Upper lobe of left lung (tissue), 6 donors: ENCODE results near the gene SPATA2L. TPM values are rescaled to one million over a fixed set of nuclear protein-coding genes. Genes with fewer than 3 reads are reported as not detected.

Experiments
- ATAC-seq, 2 donors: fragments of 200-7000 bp; cut with Tn5 transposase; one replicate each; pipeline ENCODE4 v1.9.1; 2022; ENCODE audit warnings: mild to moderate bottlenecking in 2 of 2, moderate library complexity in 2 of 2; ENCODE audit not compliant: low FRiP score in 2 of 2
- DNase-seq, 2 donors: peaks; one replicate each; pipeline ENCODE4 v3.0.0-alpha.2; 2019 to 2020
- H3K27ac ChIP-seq, 4 donors: fragments of 200-600 bp; sonication (generic); one replicate each; pipeline ENCODE4 v1.5.1; 2016 to 2019
- H3K27me3 ChIP-seq, 4 donors: fragments of 200-600 bp; sonication (generic); one replicate each; pipeline ENCODE4 v1.5.1; 2017 to 2019
- H3K36me3 ChIP-seq, 4 donors: fragments of 200-600 bp; sonication (generic); one replicate each; pipeline ENCODE4 v1.5.1; 2016 to 2019
- H3K4me1 ChIP-seq, 4 donors: fragments of 200-600 bp; sonication (generic); one replicate each; pipeline ENCODE4 v1.5.1; 2018 to 2019
- H3K4me3 ChIP-seq, 4 donors: fragments of 200-600 bp; sonication (generic); one replicate each; pipeline ENCODE4 v1.5.1; 2017 to 2019; ENCODE audit warnings: mild to moderate bottlenecking in 2 of 4, moderate library complexity in 1 of 4
- H3K9me3 ChIP-seq, 4 donors: fragments of 200-600 bp; sonication (generic); one replicate each; pipeline ENCODE4 v1.5.1; 2018 to 2019
- CTCF ChIP-seq, 6 experiments: fragments of 450-650 bp in 4 of 6; fragments of 200-600 bp in 2 of 6; sonication (generic) in 2 of 6; IDR thresholded peaks; one replicate each; pipeline ENCODE4 v1.5.1; 2016 to 2019; ENCODE audit warnings: antibody characterized with exemption in 6 of 6
- EP300 ChIP-seq, 4 donors: sonication (generic); formaldehyde crosslinking; IDR thresholded peaks; one replicate each; pipeline ENCODE4 v1.5.1; 2017; ENCODE audit warnings: antibody characterized with exemption in 4 of 4, control low read depth in 2 of 4
- POLR2A ChIP-seq, 4 donors: fragments of 450-650 bp; IDR thresholded peaks; one replicate each; pipeline ENCODE4 v1.5.1; 2016 to 2017; ENCODE audit warnings: antibody characterized with exemption in 4 of 4, mild to moderate bottlenecking in 2 of 4
- POLR2AphosphoS5 ChIP-seq, 2 donors: sonication (generic); formaldehyde crosslinking; IDR thresholded peaks; one replicate each; pipeline ENCODE4 v1.5.1; 2017; ENCODE audit warnings: antibody characterized with exemption in 2 of 2
- WGBS, 2 donors: methylation state at CpG; one replicate each; pipeline ENCODE4 v1.1.5; 2017 to 2018; 5-methylcytosine and 5-hydroxymethylcytosine counted together
- total RNA-seq, 6 donors: library from RNA; depleted of rRNA in 4 of 6; stranded (reverse); fragments of >200 nt in 4 of 6; gene quantifications; one replicate each; pipeline versions ENCODE4 v1.1.0 to v1.2.1, GENCODE V29; 2016 to 2021
- donor health status: DM: no; HTN: no; CAD: no; lungs with moderate emphysema.
- donor health status: DM: no; HTN: yes; CAD: no; lungs with severe emphysema.

SPATA2L gene
- total RNA-seq, 6 donors from 2014 or later = 11.5 to 49.3 (median 26.5) TPM

GRCh38 chr16:89709716-89710432 is 8.4 kb upstream of the SPATA2L start:
- no peak overlapping the region for H3K27ac ChIP-seq
- peak in 1 of 2 donors; percentile 35 for DNase-seq
- WGBS, 2 donors = 87 to 95% methylated on average over 11 to 19 of the region's 19 CpGs

GRCh38 chr16:89709166-89709565 is 7.7 kb upstream of the SPATA2L start:
- TF ChIP-seq POLR2AphosphoS5 (IDR thresholded peaks at IDR 0.05) = no peak
- no peak for TF ChIP-seq POLR2A (IDR thresholded peaks at IDR 0.05)
- TF ChIP-seq EP300 (IDR thresholded peaks at IDR 0.05) = no peak
- TF ChIP-seq CTCF (IDR thresholded peaks at IDR 0.05) = no peak
- no peak overlapping the region for H3K4me3 ChIP-seq
- WGBS, 2 donors = 86 to 88% methylated on average over 9 to 10 of the region's 10 CpGs
- no peak overlapping the region for H3K27ac ChIP-seq
- H3K36me3 ChIP-seq = peaks cover 0 to 8% (median 0%) of the 10 kb centered on the region in 4 donors
- H3K9me3 ChIP-seq = no peaks in the 10 kb centered on the region
- ATAC-seq (no peak), DNase-seq (peak in 1 of 2 donors; percentile 70)
- H3K27me3 ChIP-seq = peaks cover 0 to 7% (median 1%) of the 10 kb centered on the region in 4 donors
- peaks cover 9 to 27% (median 14%) of the 10 kb centered on the region in 4 donors for H3K4me1 ChIP-seq

More at GRCh38 chr16:89709716-89710432, 8.4 kb upstream of the SPATA2L start:
- no peaks in the 10 kb centered on the region for H3K9me3 ChIP-seq
- peaks cover 9 to 27% (median 14%) of the 10 kb centered on the region in 4 donors for H3K4me1 ChIP-seq
- no peak for ATAC-seq
- TF ChIP-seq POLR2AphosphoS5 (IDR thresholded peaks at IDR 0.05) (no peak), POLR2A (IDR thresholded peaks at IDR 0.05) (no peak), CTCF (IDR thresholded peaks at IDR 0.05) (no peak), EP300 (IDR thresholded peaks at IDR 0.05) (no peak)
- H3K27me3 ChIP-seq = peaks cover 0 to 7% (median 1%) of the 10 kb centered on the region in 4 donors
- H3K4me3 ChIP-seq = no peak overlapping the region
- H3K36me3 ChIP-seq = peaks cover 0 to 8% (median 0%) of the 10 kb centered on the region in 4 donors

GRCh38 chr16:89708481-89708931 is 7.0 kb upstream of the SPATA2L start:
- H3K4me3 ChIP-seq = no peak overlapping the region
- H3K27ac ChIP-seq = no peak overlapping the region
- WGBS, 2 donors = 89% methylated on average over 17 of the region's 19 CpGs; no CpG with 5 or more reads in 1 of the 2 donors
- ATAC-seq = no peak
- DNase-seq = peak in 1 of 2 donors; percentile 79
- H3K36me3 ChIP-seq = peaks cover 0 to 8% (median 0%) of the 10 kb centered on the region in 4 donors
- H3K9me3 ChIP-seq = no peaks in the 10 kb centered on the region
- TF ChIP-seq POLR2AphosphoS5 (IDR thresholded peaks at IDR 0.05) (no peak), EP300 (IDR thresholded peaks at IDR 0.05) (no peak), POLR2A (IDR thresholded peaks at IDR 0.05) (no peak), CTCF (IDR thresholded peaks at IDR 0.05) (no peak)
- peaks cover 9 to 27% (median 14%) of the 10 kb centered on the region in 4 donors for H3K4me1 ChIP-seq
- H3K27me3 ChIP-seq = peaks cover 0 to 7% (median 1%) of the 10 kb centered on the region in 4 donors

- peaks cover 0 to 8% (median 0%) of the 10 kb centered on the region in 4 donors for H3K36me3 ChIP-seq
- ATAC-seq (no peak), DNase-seq (peak in 1 of 2 donors; percentile 46)
- no peak overlapping the region for H3K27ac ChIP-seq
- peaks cover 0 to 5% (median 1%) of the 10 kb centered on the region in 4 donors for H3K27me3 ChIP-seq
- WGBS, 2 donors = 80 to 95% methylated on average over 2 to 9 of the region's 9 CpGs
- no peak overlapping the region for H3K4me3 ChIP-seq
- H3K4me1 ChIP-seq = peaks cover 9 to 27% (median 14%) of the 10 kb centered on the region in 4 donors
- H3K9me3 ChIP-seq = no peaks in the 10 kb centered on the region
- TF ChIP-seq POLR2AphosphoS5 (IDR thresholded peaks at IDR 0.05) = no peak
- TF ChIP-seq POLR2A (IDR thresholded peaks at IDR 0.05) = no peak
- no peak for TF ChIP-seq CTCF (IDR thresholded peaks at IDR 0.05)
- no peak for TF ChIP-seq EP300 (IDR thresholded peaks at IDR 0.05)
Measured at GRCh38 chr16:89707695-89708094, 6.2 kb upstream of the SPATA2L start.
